ENCODE results near the gene CNGA1.
"Not testable (repeated sequence)": the region's sequence is repeated elsewhere in the genome, so short reads cannot be mapped to it uniquely, and the experiment has no call there.

GRCh38 chr4:47917163-47917562 is 99.3 kb downstream of the CNGA1 start:
- TF ChIP-seq CTCF, POLR2AphosphoS5, POLR2A (IDR thresholded peaks at IDR 0.05): not testable (repeated sequence)
